K562 (cell line): ENCODE data around the gene MKLN1. TPM values are rescaled to one million over a fixed set of nuclear protein-coding genes. Genes with fewer than 3 reads are reported as not detected.
A peak's percentile ranks its signal among the peaks of the same experiment; 100 is the strongest.

Experiments
- ARID1B ChIP-seq: fragments of 450-650 bp; IDR thresholded peaks from 2 replicates; pipeline ENCODE4 v1.6.1; 2016; ENCODE audit warnings: antibody characterized with exemption, mild to moderate bottlenecking, inconsistent platforms
- C11orf30 ChIP-seq: fragments of 450-650 bp; IDR thresholded peaks from 2 replicates; pipeline ENCODE4 v1.6.1; 2016; ENCODE audit warnings: low read depth, mild to moderate bottlenecking
- CBFA2T2 ChIP-seq: fragments of 450-650 bp; conservative IDR thresholded peaks from 2 replicates; pipeline ENCODE4 v1.6.1; 2017; ENCODE audit warnings: mild to moderate bottlenecking
- DEAF1 ChIP-seq: fragments of 450-650 bp; formaldehyde crosslinking; IDR thresholded peaks from 2 replicates; pipeline ENCODE4 v1.4.0; 2020; ENCODE audit warnings: mild to moderate bottlenecking, moderate library complexity
- FOXO4 ChIP-seq: fragments of 450-650 bp; formaldehyde crosslinking; IDR thresholded peaks from 2 replicates; pipeline ENCODE4 v1.4.0; 2020; ENCODE audit warnings: mild to moderate bottlenecking, moderate library complexity
- MCM7 ChIP-seq, 2 experiments: fragments of 450-650 bp; IDR thresholded peaks; 2 replicates each; pipeline ENCODE4 v1.6.1; 2016 to 2018
- MLLT1 ChIP-seq, 2 experiments: fragments of 450-650 bp; IDR thresholded peaks; 2 replicates each; pipeline ENCODE4 v1.6.1; 2016
- NCOR1 ChIP-seq: fragments of 450-650 bp; IDR thresholded peaks from 2 replicates; pipeline ENCODE4 v1.6.1; 2016; ENCODE audit warnings: mild to moderate bottlenecking, moderate library complexity
- NFATC3 ChIP-seq: fragments of 450-650 bp; IDR thresholded peaks from 2 replicates; pipeline ENCODE4 v1.6.1; 2017; ENCODE audit warnings: mild to moderate bottlenecking
- NFE2 ChIP-seq: IDR thresholded peaks from 2 replicates; pipeline ENCODE4 v1.6.1; 2014; ENCODE audit warnings: antibody characterized with exemption, low read depth
- SAP30 ChIP-seq: fragments of 200-600 bp; sonication (generic); IDR thresholded peaks from 2 replicates; pipeline ENCODE4 v1.6.1; 2012; ENCODE audit warnings: borderline replicate concordance, low read depth, mild to moderate bottlenecking, moderate library complexity, low read length, control low read depth, inconsistent platforms; ENCODE audit not compliant: insufficient read depth, poor library complexity, severe bottlenecking
- ZKSCAN3 ChIP-seq: fragments of 250-450 bp; sonication (Bioruptor Pico); IDR thresholded peaks from 2 replicates; pipeline ENCODE4 v1.4.0; 2020
- polyA plus RNA-seq, 8 experiments: library from polyadenylated mRNA; depleted of rRNA in 4 of 8; stranded (reverse) in 5 of 8; unstranded in 3 of 8; fragments of >200 nt; fragmentation: Nextera tagmentation in 2 of 8; fragmentation: Illumina TruSeq in 1 of 8; extraction: Ambion mirVana in 2 of 8; extraction: Trizol in 1 of 8; gene quantifications; 2 replicates each; pipeline versions ENCODE4 v1.2.1 to v1.2.3, GENCODE V29; 2011 to 2014; ENCODE audit warnings: inconsistent platforms in 1 of 8, missing spikeins in 1 of 8
- total RNA-seq, 7 experiments: library from RNA; depleted of rRNA in 6 of 7; stranded (reverse); fragments of >200 nt in 6 of 7; fragmentation: Illumina TruSeq in 2 of 7; extraction: Trizol in 2 of 7; gene quantifications; 2 replicates each; pipeline versions ENCODE4 v1.2.1 to v1.2.3, GENCODE V29; 2011 to 2021; ENCODE audit warnings: low replicate concordance in 1 of 7

Gene MKLN1
- total and polyA plus RNA-seq, 9 of the 15 experiments (the other 6 are each of a cell fraction or from before 2014, with no cell fraction given) = 18.6 to 80.4 (median 56.0) TPM

- no peak for TF ChIP-seq DEAF1 (CRISPR knock-in tag)
- TF ChIP-seq ARID1B = peak; percentile 79
- TF ChIP-seq FOXO4 = no peak
- TF ChIP-seq MLLT1 (IDR thresholded peaks at IDR 0.05) = no peak
- no peak for TF ChIP-seq ZKSCAN3 (CRISPR knock-in tag)
- peak; percentile 16; the same call in 1 of the 2 replicates for TF ChIP-seq NCOR1
- no peak for TF ChIP-seq SAP30
- TF ChIP-seq NFATC3 = 0 out of 2 replicates have a peak, but pooled peaks have one; percentile 29
- no peak for TF ChIP-seq CBFA2T2
- TF ChIP-seq C11orf30 = peak; percentile 75
- TF ChIP-seq MCM7 (IDR thresholded peaks at IDR 0.05) = no peak
- TF ChIP-seq NFE2 = peak; percentile 71
These were observed 41.7 kb downstream of the MKLN1 start (continued) for GRCh38 chr7:131369354-131369753.
